Measurements from ENCODE around the gene RAD51B. TPM values are rescaled to one million over a fixed set of nuclear protein-coding genes. Genes with fewer than 3 reads are reported as not detected.

RAD51B gene
- total and polyA plus RNA-seq, 2 experiments from 2014 or later, result 10.1 to 18.0 TPM

- Histone ChIP-seq H4K20me1 (ENCODE audit: insufficient read depth, poor library complexity, severe bottlenecking) (no peaks in the 10 kb centered on the region), H3K4me3 (no peak overlapping the region), H3K36me3 (replicated peaks; ENCODE audit: insufficient read depth, low read depth) (no peaks in the 10 kb centered on the region), H3K79me2 (no peaks in the 10 kb centered on the region), H3K4me2 (no peak overlapping the region), H2AFZ (no peak overlapping the region), H3K4me1 (ENCODE audit: insufficient read depth) (peaks cover 45% of the 10 kb centered on the region), H3K9me3 (ENCODE audit: low read depth) (no peaks in the 10 kb centered on the region), H3K27me3 (no peaks in the 10 kb centered on the region), H3K9me2 (replicated peaks; ENCODE audit: insufficient read depth) (no peaks in the 10 kb centered on the region), H3K27ac (peak overlapping the region; percentile 83)
- no peak for TF ChIP-seq EZH2phosphoT487 (IDR thresholded peaks at IDR 0.05; ENCODE audit: low read depth, severe bottlenecking, unreplicated experiment)
- TF ChIP-seq EZH2 (IDR thresholded peaks at IDR 0.05; ENCODE audit: borderline replicate concordance), result no peak
- no peak for TF ChIP-seq CTCF (IDR thresholded peaks at IDR 0.05; ENCODE audit: poor library complexity)
- 95% methylated on average over 9 of the region's 9 CpGs for WGBS (ENCODE audit: low lambda C conversion rate, missing lambda C conversion rate)
- DNase-seq (ENCODE audit: low spot score), result no peak
These were observed 743.3 kb downstream of the RAD51B start for GRCh38 chr14:68562911-68563250.

GRCh38 chr14:68563251-68564131 is 743.9 kb downstream of the RAD51B start:
- peaks cover 45% of the 10 kb centered on the region for H3K4me1 ChIP-seq (ENCODE audit: insufficient read depth)
- H3K9me2 ChIP-seq (replicated peaks; ENCODE audit: insufficient read depth), result no peaks in the 10 kb centered on the region
- TF ChIP-seq EZH2 (IDR thresholded peaks at IDR 0.05; ENCODE audit: borderline replicate concordance) (no peak), EZH2phosphoT487 (IDR thresholded peaks at IDR 0.05; ENCODE audit: low read depth, severe bottlenecking, unreplicated experiment) (no peak), CTCF (IDR thresholded peaks at IDR 0.05; ENCODE audit: poor library complexity) (no peak)
- no peak overlapping the region for H3K4me3 ChIP-seq
- no peaks in the 10 kb centered on the region for H3K79me2 ChIP-seq
- no peaks in the 10 kb centered on the region for H3K9me3 ChIP-seq (ENCODE audit: low read depth)
- H3K27me3 ChIP-seq, result no peaks in the 10 kb centered on the region
- no peaks in the 10 kb centered on the region for H3K36me3 ChIP-seq (replicated peaks; ENCODE audit: insufficient read depth, low read depth)
- no peak for DNase-seq (ENCODE audit: low spot score)
- no peak overlapping the region for H3K4me2 ChIP-seq
- 63% methylated on average over 21 of the region's 21 CpGs for WGBS (ENCODE audit: low lambda C conversion rate, missing lambda C conversion rate)
- peak overlapping the region; percentile 83 for H3K27ac ChIP-seq
- H4K20me1 ChIP-seq (ENCODE audit: insufficient read depth, poor library complexity, severe bottlenecking), result no peaks in the 10 kb centered on the region
- no peak overlapping the region for H2AFZ ChIP-seq

GRCh38 chr14:68564191-68564825 is 744.7 kb downstream of the RAD51B start:
- no peaks in the 10 kb centered on the region for H4K20me1 ChIP-seq (ENCODE audit: insufficient read depth, poor library complexity, severe bottlenecking)
- H3K9me3 ChIP-seq (ENCODE audit: low read depth), result no peaks in the 10 kb centered on the region
- no peak overlapping the region for H3K4me3 ChIP-seq
- no peaks in the 10 kb centered on the region for H3K9me2 ChIP-seq (replicated peaks; ENCODE audit: insufficient read depth)
- WGBS (ENCODE audit: low lambda C conversion rate, missing lambda C conversion rate), result 95% methylated on average over 18 of the region's 18 CpGs
- no peak overlapping the region for H3K4me2 ChIP-seq
- no peak overlapping the region for H2AFZ ChIP-seq
- no peaks in the 10 kb centered on the region for H3K36me3 ChIP-seq (replicated peaks; ENCODE audit: insufficient read depth, low read depth)
- no peaks in the 10 kb centered on the region for H3K27me3 ChIP-seq
- DNase-seq (ENCODE audit: low spot score), result no peak
- H3K4me1 ChIP-seq (ENCODE audit: insufficient read depth), result peaks cover 49% of the 10 kb centered on the region
- no peaks in the 10 kb centered on the region for H3K79me2 ChIP-seq
- no peak for TF ChIP-seq EZH2phosphoT487 (IDR thresholded peaks at IDR 0.05; ENCODE audit: low read depth, severe bottlenecking, unreplicated experiment)
- no peak for TF ChIP-seq CTCF (IDR thresholded peaks at IDR 0.05; ENCODE audit: poor library complexity)
- no peak for TF ChIP-seq EZH2 (IDR thresholded peaks at IDR 0.05; ENCODE audit: borderline replicate concordance)
- H3K27ac ChIP-seq, result peak overlapping the region; percentile 83

All from hepatocyte (in vitro differentiated cells).